ENCODE results near the gene MISP3.

MISP3 gene

DNA sequence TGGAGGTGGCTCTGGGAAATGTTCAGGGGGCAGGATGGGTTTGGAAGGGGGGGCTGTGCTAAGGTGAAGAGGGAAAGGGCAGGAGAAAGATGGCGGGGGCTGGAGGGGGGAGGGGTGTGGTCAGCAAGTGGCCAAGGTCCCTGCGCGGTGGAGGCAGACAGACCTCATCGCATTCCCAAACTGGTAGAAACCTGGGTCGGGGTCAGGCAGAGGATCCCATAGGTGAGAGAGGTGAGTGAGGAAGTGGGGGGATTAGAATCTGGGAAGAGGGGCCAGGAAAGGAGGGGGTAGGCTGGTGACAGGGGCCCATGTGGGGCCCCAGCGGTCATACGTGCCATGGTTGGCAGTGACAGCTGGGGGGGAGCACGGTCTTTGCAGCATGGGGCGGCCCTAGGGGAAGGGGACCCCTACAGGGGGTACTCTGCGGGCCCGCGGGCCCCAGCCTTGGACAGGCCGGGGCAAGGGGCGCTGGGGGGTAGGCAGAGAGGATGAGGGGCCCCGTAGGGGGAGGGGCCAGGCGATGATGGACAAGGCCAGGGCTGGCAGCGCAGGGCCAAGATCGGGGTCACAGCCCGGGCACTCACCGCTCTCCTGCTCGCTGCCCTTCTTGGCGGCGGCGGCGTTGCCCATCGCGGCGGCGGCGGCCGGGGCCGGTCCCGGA, 44.5 kb downstream of the MISP3 start:
- H3K27ac ChIP-seq = peak overlapping the region in 18 of 21 experiments; percentile 39 to 89 (median 80)

DNA sequence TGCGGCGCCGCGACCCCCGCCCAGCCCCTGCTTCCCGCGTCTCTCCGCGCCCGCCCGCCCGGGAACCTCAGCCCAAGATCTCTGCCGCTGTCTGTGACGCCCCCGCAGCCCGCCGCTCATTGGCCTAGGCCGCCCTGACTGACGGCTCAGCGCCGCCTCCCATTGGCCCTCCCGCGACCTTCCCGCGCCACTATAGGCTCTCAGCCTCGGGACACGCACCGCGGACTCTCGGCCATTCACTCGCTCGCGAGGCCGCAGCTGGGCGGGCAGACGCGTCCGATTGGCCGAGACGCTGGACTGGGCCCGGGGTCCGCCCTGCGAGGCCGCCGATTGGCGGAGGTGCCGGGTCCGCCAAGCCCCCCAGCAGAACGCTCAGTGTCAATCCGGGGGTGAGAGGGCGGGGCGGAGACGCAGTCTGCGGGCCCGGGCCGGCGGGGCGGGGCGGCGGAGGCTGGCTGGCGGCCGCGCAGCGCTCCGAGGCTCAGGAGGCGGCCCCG, 45.1 kb downstream of the MISP3 start, which contains the start of gene PRKACA:
TSS of gene PRKACA (minus strand) at position 95 of the 497 bp plus-strand sequence. CDS start 215 bp downstream, outside the sequence.
- Histone ChIP-seq H3K4me3 (peak within 1 kb of the TSS; percentile 63 to 95 (median 85)), H3K27ac (peak within 1 kb of the TSS; percentile 71 to 98 (median 93))

More for the DNA sequence above, 44.5 kb downstream of the MISP3 start:
- H3K4me3 ChIP-seq = peak overlapping the region; percentile 63 to 95 (median 85)

DNA sequence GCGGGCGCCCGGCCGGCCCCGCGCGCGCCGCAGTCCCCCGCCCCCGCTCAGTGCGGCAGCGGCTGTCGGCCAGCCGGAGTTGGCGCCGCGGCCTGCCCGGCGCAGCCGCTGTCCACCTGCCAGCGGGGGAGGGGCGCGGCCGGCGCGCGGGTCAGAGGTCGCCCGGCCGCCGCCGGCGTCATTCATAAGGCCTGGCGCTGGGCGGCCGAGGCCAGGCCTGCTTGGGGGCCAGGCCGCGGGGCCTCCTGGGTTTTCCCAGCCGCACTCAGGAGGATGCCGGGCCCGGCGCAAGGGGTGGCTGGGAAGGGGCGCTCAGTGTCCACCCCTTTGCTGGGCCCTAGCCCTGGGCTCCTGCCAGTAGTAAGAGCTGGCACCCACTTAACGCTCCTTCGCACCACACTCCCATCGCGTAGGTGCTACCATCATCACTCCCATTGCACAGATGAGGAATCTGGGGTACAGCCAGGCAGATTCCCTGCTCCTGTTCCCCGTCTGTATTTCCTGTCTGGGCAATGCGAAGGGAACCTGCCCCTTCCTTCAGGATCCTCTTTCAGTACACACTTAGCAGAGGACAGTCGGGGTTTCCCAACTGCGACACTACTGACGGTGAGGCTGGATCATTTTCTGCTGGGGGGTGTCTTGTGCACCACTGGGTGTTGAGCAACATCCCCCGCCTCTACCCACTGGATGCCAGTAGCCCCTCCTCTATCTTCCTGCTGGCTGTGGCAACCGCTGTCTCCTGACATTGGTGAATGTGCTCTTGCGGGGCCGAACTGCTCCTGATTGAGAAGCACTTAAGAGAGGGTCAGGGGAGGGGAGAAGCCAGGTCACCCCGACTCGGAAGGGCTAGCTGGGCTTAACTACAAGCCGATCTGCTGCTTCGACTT, 45.8 kb downstream of the MISP3 start:
- H3K4me3 ChIP-seq = peak overlapping the region; percentile 37 to 95 (median 43)

DNA sequence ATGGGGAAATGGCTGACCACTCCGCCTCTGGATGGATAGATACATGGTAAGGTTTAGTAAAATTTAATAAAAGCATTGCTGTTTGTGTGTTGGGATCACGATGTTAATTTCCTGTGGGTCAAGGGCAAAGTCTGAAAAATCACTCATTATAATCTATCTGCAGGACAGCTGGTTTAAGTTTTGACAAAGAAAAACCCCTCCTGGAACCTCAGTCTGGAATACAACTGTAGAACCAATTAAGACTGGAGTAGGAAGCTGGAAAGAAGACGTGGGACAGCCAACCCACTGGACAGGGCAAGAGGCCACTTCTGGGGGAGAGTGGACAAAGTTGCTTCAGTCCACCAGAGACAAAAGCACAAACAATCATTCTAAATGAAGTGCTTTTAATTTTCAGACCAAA, 46.6 kb downstream of the MISP3 start:
- Histone ChIP-seq H3K4me3 (peak overlapping the region in 6 of 7 experiments; percentile 39 to 95 (median 44)), H3K27ac (peak overlapping the region in 20 of 21 experiments; percentile 61 to 98 (median 93))

More for the DNA sequence above, 45.8 kb downstream of the MISP3 start:
- peak overlapping the region; percentile 71 to 98 (median 93) for H3K27ac ChIP-seq

DNA sequence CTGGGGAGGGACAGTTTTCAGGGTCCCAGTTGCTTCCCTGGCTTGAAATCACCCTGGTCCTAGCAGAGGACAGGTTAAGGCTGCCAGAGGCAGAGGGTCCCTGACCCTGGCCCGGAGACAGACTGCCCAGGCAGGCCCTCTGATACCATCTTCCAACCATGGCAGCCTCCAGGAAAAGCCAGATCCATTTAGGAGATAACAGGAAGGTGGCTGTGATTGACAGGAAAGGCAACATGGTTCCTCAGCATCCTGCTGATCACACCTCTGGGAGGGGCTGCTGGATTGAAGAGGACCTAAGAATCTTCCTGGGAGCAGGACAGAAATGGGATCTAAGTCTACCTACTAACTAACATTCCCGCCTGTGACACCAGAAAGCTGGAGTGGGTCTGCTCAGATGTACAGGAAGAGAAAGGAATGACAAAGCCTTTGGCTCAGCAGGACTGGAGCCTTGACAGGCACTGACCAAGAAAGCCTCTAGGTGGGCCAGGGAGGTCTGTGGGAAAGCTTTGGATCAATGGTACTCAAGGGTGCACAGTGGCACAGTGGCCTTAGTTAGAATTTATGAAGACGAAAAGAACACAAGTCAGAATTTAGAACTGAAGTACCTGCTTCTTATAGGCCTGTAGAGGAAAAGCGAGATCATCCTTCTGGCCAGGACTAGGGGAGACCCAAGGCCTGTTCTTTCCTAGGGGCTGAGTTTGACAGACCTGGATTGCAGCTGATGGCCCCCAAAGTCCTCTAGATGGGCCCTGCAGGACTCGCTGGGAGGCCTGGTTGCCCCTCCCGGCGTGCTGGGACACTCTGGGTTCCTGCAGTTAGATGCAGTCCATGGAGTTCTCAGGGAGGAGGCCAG, 47.3 kb downstream of the MISP3 start:
- Histone ChIP-seq H3K4me3 (no peak overlapping the region), H3K27ac (peak overlapping the region in 20 of 21 experiments; percentile 61 to 98 (median 93))

DNA sequence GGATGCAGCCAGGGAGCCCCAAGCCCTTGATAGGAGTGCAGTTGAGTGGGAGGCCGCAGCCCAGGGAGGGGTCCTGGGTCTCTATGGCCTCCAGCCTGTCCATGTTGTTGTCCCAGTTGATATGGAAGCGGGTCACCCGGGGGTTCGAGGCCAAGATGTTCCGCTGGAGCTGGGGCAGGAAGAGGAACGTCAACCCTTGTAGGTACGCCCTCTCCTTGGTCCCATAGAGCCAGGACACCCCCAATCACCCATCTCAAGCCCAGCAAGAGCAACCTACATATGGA, 47.9 kb downstream of the MISP3 start:
- Histone ChIP-seq H3K27ac (peak overlapping the region in 12 of 21 experiments; percentile 88 to 98 (median 94)), H3K4me3 (no peak overlapping the region)

DNA sequence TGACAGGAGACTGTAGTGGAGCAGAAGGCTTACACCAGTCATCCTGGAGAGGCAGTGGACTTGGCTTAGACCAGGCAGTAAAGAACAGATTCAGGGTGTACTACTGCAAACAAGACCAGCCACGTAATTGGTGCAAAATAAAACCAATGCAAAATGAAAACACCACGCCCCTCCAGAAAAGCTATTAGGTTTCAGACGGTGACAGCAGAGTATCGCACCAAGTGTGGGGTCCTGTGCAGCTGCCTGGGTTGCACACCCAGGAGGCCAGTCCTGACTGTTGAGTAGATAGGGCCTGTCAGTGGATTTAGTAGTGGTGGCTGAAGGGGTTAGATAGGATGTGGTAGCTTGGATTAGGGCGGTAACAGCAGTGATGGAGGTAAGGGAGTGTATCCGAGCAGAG, 50.3 kb downstream of the MISP3 start:
- Histone ChIP-seq H3K27ac (no peak overlapping the region), H3K4me3 (no peak overlapping the region)

All from skin epidermis (tissue), 12 donors.